Prostate gland (tissue), 2 donors: ENCODE data around the gene ANKRD13C.

ENCODE experiments used
- CTCF ChIP-seq, 4 experiments: fragments of 200-600 bp in 2 of 4; fragments of 450-650 bp in 2 of 4; sonication (generic) in 2 of 4; IDR thresholded peaks; 1 replicate in 3 of 4; 2 replicates in 1 of 4; pipeline ENCODE4 v1.5.1; 2016 to 2019; ENCODE audit warnings: antibody characterized with exemption in 4 of 4, mild to moderate bottlenecking in 2 of 4, moderate library complexity in 2 of 4
- POLR2A ChIP-seq: fragments of 450-650 bp; IDR thresholded peaks from one replicate; pipeline ENCODE4 v1.6.1; 2016; ENCODE audit warnings: antibody characterized with exemption, mild to moderate bottlenecking
- POLR2AphosphoS5 ChIP-seq: sonication (generic); formaldehyde crosslinking; IDR thresholded peaks from one replicate; pipeline ENCODE4 v1.6.1; 2017; ENCODE audit warnings: antibody characterized with exemption

GRCh38 chr1:70277875-70278274 lies 76.6 kb downstream of the ANKRD13C start:
- TF ChIP-seq CTCF (IDR thresholded peaks at IDR 0.05): no peak
- TF ChIP-seq POLR2A: no peak
- no peak for TF ChIP-seq POLR2AphosphoS5
